NCI-H526 treated with DMSO at 0.1 percent for 48 hours (cell line): ENCODE data around the gene COL3A1.

Experiments
- DNase-seq: peaks from one replicate; lab custom pipeline; 2025; lab: John Stamatoyannopoulos, UW

Gene COL3A1

DNA sequence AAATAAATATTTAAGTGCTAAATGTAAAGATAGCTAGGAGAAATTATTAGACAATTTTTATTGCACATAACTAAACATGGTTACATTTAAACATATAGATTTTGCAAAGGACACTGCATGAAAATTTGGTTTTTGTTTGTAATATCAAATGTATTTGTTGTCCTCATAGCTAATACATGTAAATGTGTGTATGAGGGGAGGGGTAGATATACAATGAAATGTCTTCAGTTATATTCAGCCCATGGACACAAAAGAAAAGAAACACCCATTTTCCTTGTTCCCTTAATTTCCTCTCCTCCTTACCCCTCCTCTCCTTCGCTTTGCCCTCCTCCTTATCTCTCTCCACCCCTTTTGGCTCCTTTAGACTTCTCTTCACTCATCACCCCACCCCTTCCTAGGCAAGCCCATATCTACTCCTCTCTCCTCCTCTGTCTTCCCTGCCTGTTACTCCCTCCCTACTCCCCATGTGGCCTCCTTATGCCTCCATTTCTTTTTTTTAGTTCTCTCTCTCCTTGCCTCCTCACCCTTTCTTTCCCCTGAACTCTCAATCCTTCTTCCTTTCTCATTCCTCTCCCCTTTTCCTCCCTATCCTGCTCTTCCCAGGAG is 1.4 kb downstream of the COL3A1 start:
- no peak for DNase-seq

DNA sequence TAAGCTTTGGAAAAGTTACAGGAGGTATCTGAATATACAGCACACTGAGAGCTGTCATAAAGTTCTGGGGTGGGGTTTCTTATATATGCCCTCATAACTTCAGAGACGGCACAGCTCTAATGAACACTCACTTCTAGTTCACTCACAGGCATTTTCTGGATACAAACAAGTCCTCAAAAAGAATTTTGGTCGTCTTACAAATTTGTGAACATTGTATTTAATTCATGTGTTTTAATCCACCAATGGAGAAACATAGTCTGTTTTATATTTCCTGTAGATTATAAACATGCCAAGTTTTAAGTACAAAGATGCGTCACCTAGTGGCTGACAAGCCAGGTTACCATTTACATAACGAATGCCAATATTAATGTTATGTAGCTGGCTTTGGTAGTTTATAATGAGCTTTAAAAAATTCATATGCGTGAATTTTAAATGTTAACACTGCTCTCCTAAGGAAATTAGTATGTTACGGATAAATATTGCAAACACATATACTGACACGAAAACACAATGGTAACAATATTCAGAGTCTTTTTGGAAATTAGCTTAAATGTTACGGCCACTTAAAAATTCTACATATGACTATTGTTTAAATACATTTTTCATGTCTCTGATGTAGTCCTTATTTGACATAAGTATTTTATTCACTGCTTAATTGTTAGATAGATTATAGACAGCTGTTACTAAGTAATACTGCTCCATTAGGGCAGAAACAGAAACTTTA is 2.5 kb downstream of the COL3A1 start:
- DNase-seq, result no peak

DNA sequence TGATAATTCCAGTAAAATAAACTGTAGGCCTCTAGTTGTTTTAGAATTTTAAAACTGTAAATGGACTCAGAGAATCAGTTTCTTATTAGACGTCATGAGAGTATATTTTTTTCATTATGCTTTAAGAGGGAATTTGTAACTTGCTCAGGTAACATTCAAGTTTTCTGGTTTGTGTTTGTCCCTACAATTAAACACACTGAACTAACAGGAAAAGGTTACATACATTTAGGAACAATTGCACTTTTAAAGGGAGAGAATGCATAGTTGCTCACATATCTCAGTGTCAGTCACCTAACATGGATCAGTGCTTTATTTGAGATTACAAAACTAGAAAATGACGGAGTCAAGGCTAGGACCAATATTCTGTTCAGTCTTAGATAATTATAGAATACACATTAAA is 3.1 kb downstream of the COL3A1 start:
- DNase-seq, result no peak

GRCh38 chr2:188978291-188979081 is 4.3 kb downstream of the COL3A1 start:
- no peak for DNase-seq

DNA sequence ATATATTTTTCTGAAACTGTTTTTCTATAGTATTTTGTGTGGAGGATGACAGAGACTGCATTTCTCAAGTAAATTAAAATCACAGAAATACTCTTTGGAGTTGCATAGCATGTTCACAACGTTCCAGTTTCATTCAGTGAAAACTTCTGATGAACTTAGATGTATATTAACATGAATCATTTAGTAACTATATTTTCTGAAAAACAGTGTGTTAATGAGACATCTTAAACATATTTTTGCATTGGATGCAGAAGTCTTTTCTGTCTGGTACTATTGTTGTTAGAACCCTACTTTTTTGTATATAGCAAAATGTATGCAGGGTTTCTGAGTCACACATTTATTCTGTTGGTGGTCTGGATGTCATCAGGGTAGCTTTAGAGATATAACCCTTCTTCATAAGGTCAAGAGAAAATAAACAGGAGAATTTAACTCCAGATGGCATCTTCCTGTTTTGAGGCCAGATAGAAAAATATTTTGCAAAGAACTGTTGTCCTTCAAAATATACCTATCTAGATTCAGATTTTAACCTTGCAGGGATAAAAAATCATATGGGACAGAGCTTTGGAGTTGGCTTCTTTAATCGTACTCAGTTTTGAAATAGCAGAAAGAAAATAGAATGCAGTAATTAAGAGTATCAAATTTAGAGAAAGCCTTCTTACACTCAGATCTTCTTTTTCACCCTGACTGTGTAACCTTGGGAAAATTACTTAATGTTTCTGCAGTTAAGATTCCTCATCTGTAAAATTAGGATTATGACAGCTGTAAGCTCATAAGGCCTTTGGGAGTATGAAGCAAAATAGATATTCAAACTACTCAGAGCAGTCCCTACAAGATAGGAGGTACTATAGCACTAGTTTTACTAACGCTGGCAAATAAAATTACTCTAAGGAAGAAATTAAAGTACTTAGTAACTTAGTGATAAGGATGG is 5.3 kb downstream of the COL3A1 start:
- DNase-seq, result no peak

- no peak for DNase-seq
Measured at GRCh38 chr2:188983427-188984064, 9.4 kb downstream of the COL3A1 start.

DNA sequence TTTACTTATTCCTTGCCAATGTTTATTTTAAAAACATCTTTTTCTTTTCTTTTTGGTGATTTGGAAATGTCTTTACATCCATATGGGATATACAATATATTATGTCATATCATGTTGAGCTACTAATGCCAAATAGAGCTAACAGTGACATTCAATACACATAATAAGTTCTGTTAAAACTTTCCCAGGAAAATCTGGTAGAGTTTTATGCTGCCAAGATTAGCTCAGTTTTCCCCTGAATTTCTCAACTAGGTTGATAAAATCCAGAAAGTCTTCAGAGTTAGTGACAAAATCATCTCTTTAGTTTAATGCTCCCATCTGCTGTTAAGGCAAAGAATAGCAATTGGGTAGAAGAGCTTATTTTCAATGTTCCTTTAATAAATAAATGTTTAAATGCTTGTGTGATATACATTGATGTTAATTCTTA is 9.9 kb downstream of the COL3A1 start:
- DNase-seq, result no peak

DNA sequence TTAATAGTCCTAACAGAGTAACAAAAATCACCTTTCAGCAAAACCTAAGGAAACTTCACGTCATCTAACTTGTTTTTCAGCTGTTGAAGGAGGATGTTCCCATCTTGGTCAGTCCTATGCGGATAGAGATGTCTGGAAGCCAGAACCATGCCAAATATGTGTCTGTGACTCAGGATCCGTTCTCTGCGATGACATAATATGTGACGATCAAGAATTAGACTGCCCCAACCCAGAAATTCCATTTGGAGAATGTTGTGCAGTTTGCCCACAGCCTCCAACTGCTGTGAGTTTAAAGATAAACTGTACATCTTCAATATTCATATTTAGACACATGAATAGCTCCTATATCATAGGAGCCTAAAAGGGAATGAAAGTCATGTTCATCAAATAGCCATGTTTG is 10.5 kb downstream of the COL3A1 start:
- DNase-seq, result no peak

DNA sequence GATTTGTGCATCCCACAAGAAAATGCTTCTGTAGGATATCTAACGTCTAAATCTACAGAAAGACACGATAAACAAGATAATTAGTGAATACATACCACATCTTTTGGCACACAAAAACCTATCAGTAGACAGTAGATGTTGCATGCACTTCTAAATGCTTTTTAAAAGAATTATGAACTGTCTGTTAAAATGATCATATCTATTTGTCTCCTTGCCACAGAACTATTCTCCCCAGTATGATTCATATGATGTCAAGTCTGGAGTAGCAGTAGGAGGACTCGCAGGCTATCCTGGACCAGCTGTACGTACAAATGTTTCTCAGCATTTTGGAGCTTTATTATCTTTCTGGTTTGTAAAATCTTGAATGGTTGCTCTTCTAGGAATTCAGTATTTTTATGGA is 12.7 kb downstream of the COL3A1 start:
- DNase-seq, result no peak

DNA sequence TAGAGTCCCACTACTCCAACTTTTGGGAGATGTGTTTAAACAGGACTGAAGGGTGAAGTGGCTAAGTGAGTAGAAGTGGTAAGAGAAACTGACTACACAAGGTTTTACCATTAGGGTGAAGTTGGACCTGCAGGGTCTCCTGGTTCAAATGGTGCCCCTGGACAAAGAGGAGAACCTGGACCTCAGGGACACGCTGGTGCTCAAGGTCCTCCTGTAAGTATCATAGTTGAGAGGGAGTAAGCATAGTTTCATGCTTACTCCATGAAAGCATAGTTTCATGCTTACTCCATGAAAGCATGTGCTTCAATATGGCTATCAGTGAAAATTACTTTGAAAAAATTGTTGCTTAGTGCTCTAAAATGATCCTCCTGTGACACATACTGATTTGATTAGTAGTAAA is 19.1 kb downstream of the COL3A1 start:
- no peak for DNase-seq

- DNase-seq, result no peak
Measured at GRCh38 chr2:188997263-188997662, 23.1 kb downstream of the COL3A1 start.

DNA sequence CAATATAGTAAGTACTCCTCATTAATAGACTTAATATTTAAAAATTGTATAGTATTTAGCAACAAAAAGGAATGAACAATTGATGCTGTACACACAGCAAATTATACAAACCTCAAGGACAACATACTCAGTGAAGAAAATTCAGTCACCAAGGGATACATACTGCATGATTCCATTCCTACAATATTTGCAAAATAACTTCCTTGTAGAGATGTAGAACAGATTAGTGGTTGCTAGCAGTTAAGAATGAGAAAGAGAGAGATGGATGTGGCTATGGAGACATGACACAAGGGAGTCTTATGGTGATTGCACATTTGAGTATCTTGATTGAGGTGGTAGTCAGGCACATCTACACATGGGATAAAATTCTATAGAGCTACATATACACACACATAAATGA is 26.0 kb downstream of the COL3A1 start:
- no peak for DNase-seq

GRCh38 chr2:189002079-189002478 is 27.9 kb downstream of the COL3A1 start:
- no peak for DNase-seq

DNA sequence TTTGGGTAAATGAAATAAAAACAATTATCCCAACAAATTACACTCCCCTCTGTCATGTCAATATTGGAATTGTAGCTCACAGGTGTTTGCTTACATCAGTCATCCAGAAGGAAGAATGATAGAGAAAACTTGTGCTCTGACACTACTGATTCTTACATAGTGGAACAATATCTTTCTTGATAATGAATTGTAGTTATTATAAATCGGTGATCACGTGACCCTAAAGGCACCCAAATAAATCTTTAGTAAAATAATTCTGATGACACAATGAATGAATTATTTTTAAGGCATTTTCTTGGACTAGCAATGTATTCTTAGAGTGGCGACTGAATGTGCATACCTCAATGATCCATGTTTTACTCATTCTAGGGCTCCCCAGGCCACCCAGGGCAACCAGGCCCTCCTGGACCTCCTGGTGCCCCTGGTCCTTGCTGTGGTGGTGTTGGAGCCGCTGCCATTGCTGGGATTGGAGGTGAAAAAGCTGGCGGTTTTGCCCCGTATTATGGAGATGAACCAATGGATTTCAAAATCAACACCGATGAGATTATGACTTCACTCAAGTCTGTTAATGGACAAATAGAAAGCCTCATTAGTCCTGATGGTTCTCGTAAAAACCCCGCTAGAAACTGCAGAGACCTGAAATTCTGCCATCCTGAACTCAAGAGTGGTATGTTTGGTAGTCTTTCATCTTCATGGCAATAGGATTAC is 34.5 kb downstream of the COL3A1 start:
- DNase-seq, result no peak

DNA sequence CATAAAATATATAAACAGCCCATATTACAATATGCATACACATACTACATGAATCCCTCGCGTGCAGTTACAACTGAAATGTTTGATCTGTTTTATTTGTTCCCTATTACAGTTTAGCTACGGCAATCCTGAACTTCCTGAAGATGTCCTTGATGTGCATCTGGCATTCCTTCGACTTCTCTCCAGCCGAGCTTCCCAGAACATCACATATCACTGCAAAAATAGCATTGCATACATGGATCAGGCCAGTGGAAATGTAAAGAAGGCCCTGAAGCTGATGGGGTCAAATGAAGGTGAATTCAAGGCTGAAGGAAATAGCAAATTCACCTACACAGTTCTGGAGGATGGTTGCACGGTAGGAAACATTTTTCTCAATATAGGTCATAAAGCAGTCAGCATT is 36.4 kb downstream of the COL3A1 start:
- DNase-seq, result no peak

GRCh38 chr2:189012351-189012750 is 38.2 kb downstream of the COL3A1 start:
- no peak for DNase-seq

DNA sequence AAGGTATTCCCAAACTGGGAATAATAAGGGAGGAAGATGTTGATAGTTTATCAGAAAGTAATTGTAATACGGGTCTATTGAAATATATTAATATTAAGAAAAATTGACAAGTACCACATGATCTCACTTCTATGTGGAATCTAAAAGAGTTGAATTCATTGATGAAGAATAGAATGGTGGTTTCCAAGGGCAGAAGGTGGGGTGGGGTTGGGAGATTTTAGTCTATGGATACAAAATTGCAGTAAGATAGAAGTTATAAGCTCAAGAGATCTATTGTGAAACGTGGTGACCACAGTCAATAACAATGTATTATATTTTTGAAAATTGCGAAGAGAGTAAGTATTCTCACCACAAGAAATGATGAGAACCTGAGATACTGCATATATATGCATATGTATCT is 38.9 kb downstream of the COL3A1 start:
- no peak for DNase-seq

DNA sequence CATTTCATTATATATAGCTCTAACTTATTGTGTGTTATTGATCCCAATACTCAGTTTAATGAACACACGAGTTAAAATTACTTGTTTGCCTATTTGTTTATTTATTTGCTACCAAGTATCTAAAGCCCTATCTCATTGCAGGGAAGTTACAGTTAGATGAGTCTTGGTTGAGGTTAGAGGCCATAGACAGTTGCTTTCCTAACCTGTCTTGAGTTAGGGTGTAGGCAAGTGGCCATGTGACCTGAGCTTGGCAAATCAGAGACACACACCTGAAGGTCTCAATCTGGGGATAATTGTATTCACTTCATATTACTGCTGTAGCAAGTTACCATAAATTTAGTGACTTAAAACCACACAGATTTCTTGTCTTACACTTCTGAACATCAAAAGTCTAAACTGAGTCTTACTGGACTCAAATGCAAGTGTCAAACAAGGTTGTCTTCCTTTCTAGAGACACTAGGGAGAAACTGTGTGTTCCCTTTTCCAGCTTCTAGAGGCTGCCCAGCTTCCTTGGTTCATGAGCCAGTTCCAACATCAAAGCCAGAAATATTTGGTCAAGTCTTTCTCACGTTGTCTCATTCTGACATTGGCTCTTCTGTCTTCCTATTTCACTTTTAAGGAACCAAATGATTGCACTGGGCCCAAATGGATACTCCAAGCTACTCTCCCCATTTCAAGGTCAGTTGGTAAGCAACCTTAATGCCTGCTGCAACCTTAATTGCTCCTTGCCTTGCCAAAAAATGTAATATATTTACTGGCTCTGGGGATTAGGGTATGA is 39.7 kb downstream of the COL3A1 start:
- DNase-seq, result no peak

- DNase-seq, result no peak
Measured at GRCh38 chr2:189014449-189015138, 40.4 kb downstream of the COL3A1 start.

DNA sequence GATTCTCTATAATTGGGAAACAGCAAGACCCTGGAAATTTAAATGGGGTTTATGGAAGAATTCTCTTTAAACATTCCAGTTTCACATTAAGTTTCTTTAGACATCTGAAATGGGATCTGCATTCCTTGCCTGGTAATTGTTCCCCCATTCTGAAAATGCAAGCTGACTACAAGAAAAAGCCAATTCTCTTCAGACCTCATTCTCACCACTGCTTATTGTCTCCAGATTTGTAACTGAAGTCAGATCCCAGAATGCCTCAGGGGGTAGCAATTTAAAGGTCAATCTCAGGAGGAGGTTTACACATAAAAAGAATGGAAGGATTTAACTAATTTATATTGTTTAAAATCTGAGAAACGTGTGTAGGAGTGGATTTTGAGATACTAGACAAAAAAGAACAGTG is 41.2 kb downstream of the COL3A1 start:
- no peak for DNase-seq
